K562 treated with DMSO at 1 percent for 48 hours (cell line): Measurements from ENCODE around the gene TRIM26. TPM values are rescaled to one million over a fixed set of nuclear protein-coding genes. Genes with fewer than 3 reads are reported as not detected.

Experiments
- total RNA-seq: library from RNA; unstranded; fragments of 300-600 nt; gene quantifications from 2 replicates; pipeline ENCODE4 v1.2.3, GENCODE V29; 2022; ENCODE audit warnings: low replicate concordance; ENCODE audit errors: extremely low read depth

The TRIM26 gene
- not detected in 2 replicates for total RNA-seq

GRCh38 chr6:30212865-30213666, at the start of gene TRIM26:
Gene TRIM26 (minus strand): TSS chr6:30213406. CDS start chr6:30199103, 14,303 bp downstream.

GRCh38 chr6:30163090-30163917, 49.9 kb downstream of the TRIM26 start, which contains the start of gene TRIM15:
Gene TRIM15 (plus strand): TSS chr6:30163546. CDS start chr6:30163685, 139 bp downstream.

GRCh38 chr6:30160785-30161531, 52.2 kb downstream of the TRIM26 start, which contains the start of gene TRIM10:
Gene TRIM10 (minus strand): TSS chr6:30161211. CDS start chr6:30160858, 353 bp downstream.

GRCh38 chr6:30135757-30136156, 77.4 kb downstream of the TRIM26 start, which contains the start of gene TRIM40:
Gene TRIM40 (plus strand): TSS chr6:30136140. CDS start chr6:30137037, 897 bp downstream.

Other genes with a start within 250 kb of the TRIM26 start
- gene POLR1H, start 152.1 kb downstream of the TRIM26 start, total RNA-seq = not detected in 2 replicates
- gene PPP1R11, start 146.2 kb downstream of the TRIM26 start, total RNA-seq = not detected in 2 replicates
- not detected in 2 replicates for gene RNF39, start 137.6 kb downstream of the TRIM26 start, total RNA-seq
- not detected in 2 replicates for gene TRIM31, start 100.3 kb downstream of the TRIM26 start, total RNA-seq
- not detected in 2 replicates for gene TRIM40, start 77.3 kb downstream of the TRIM26 start, total RNA-seq
- not detected in 2 replicates for gene TRIM10, start 52.2 kb downstream of the TRIM26 start, total RNA-seq
- gene TRIM15, start 49.9 kb downstream of the TRIM26 start, total RNA-seq = not detected in 2 replicates
- not detected in 2 replicates for gene TRIM39, start 113.5 kb upstream of the TRIM26 start, total RNA-seq
- gene RPP21, start 131.8 kb upstream of the TRIM26 start, total RNA-seq = not detected in 2 replicates